Bronchial smooth muscle cell (primary cell): ENCODE results near the gene GPR85. TPM values are rescaled to one million over a fixed set of nuclear protein-coding genes. Genes with fewer than 3 reads are reported as not detected.

Source experiments
- total RNA-seq: library from RNA; depleted of rRNA; stranded (reverse); fragments of >200 nt; gene quantifications from 2 replicates; pipeline ENCODE4 v1.2.1, GENCODE V29; 2014

Gene GPR85, protein sequence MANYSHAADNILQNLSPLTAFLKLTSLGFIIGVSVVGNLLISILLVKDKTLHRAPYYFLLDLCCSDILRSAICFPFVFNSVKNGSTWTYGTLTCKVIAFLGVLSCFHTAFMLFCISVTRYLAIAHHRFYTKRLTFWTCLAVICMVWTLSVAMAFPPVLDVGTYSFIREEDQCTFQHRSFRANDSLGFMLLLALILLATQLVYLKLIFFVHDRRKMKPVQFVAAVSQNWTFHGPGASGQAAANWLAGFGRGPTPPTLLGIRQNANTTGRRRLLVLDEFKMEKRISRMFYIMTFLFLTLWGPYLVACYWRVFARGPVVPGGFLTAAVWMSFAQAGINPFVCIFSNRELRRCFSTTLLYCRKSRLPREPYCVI
- 1.1 and 1.9 TPM in 2 replicates for total RNA-seq

DNA sequence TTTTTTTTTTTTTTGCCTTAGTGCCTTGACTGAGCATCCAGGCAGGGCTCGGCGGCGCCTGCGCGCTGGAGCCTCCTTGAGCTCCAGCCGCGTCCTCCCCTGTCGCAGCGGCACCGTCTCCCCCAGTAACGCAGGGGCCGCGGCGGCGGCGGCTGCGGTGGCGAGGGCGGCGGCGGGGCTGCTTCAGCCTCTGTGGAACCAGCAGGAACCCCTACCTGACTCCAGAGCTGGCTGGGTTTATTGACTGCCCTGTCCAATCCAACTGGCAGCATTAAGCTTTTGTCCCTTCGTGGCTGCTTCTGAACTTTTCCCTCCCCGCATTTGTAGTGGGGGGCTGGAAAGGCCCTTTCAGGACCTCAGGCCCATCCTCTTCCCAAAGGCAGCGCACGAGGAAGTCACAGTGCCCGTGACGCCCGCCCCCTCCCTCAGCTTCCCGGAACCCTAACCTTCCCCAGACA, at the start of gene GPR85:
TSS of gene GPR85 (minus strand) at position 397 of the 458 bp plus-strand sequence. CDS start 2,106 bp downstream, outside the sequence.

GRCh38 chr7:113118074-113118959, 31.7 kb upstream of the GPR85 start, which contains the start of gene SMIM30:
Gene SMIM30, minus strand, starts transcription at chr7:113118554. Its CDS starts 976 bp downstream, at chr7:113117578.

Other genes starting within 250 kb of the GPR85 start
- 39.8 and 71.1 TPM in 2 replicates for gene SMIM30, start 31.7 kb upstream of the GPR85 start, total RNA-seq